ENCODE data around the gene PTGR1. TPM values are rescaled to one million over a fixed set of nuclear protein-coding genes. Genes with fewer than 3 reads are reported as not detected.

Gene PTGR1
- total and polyA plus RNA-seq, 2 of the 8 experiments (the other 6 are each of a cell fraction or from before 2014, with no cell fraction given), result 16.9 to 28.5 TPM

DNA sequence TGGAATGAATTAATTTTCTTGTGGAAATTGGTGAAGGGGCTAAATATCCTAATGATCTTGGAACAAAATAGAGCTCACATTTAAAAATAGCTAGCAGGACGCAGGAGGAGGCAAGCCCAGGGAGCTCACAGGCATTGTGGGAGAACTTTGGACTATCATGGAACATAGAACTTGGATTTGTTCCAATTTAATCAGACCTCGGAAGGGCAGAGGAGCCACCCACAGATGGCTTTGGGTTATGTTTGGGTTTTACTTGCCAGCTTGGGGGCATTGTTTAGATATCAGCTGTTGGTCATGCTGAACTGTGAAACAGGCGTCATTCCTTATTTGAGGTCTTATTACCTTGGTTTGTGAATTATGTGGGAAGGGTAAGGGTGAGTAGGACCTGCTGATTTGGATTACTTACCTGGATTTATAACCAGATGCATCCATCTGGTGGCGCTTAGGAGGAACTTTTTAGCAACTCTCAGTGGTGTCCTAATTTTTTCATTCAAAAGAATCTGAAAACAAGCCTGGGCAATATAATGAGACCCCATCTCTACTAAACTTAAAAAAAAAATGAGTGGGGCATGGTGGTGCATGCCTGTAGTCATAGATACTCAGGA is 14.1 kb upstream of the PTGR1 start:
- H2BK12ac ChIP-seq (ENCODE audit: low read depth, low read length), result no peak overlapping the region
- H4K5ac ChIP-seq (ENCODE audit: insufficient read length, low read depth, low read length), result no peak overlapping the region
- no peaks in the 10 kb centered on the region; a peak in 1 of 7 replicates for H3K27me3 ChIP-seq (replicated peaks in 1 of 4; ENCODE audit: control insufficient read depth in 3 of 4, extremely low read depth in 1 of 4, insufficient read depth in 3 of 4, low read length in 3 of 4)
- no peak overlapping the region for H3K18ac ChIP-seq (ENCODE audit: extremely low read depth, low read length)
- H3K4me3 ChIP-seq (ENCODE audit: extremely low read depth in 1 of 4, insufficient read depth in 2 of 4, low read depth in 3 of 4, low read length in 4 of 4), result no peak overlapping the region
- H3K9ac ChIP-seq (replicated peaks in 1 of 4; ENCODE audit: extremely low read depth in 1 of 4, low read depth in 3 of 4, low read length in 3 of 4), result no peak overlapping the region
- no peak overlapping the region for H3K23ac ChIP-seq (ENCODE audit: insufficient read length)
- no peaks in the 10 kb centered on the region for H3K79me2 ChIP-seq (ENCODE audit: control insufficient read depth in 1 of 2, insufficient read depth in 2 of 2, low read length in 2 of 2)
- no peak overlapping the region for H2BK120ac ChIP-seq (replicated peaks; ENCODE audit: low read depth, low read length)
- H3K27ac ChIP-seq (ENCODE audit: low read depth, low read length), result no peak overlapping the region
- no peak overlapping the region for H4K91ac ChIP-seq (replicated peaks; ENCODE audit: insufficient read length, low read length)
- no peak overlapping the region for H2BK20ac ChIP-seq (ENCODE audit: low read length)
- POLR2A ChIA-PET (ENCODE audit: partially characterized antibody), result interaction anchor here (0.7 to 1.6 kb wide), 4 partner anchors 14 to 363 kb away, joined by 3 to 4 read pairs (median 4); partner anchors contain the start of genes DNAJC25 and PTGR1
- H4K20me1 ChIP-seq (replicated peaks in 1 of 2; ENCODE audit: control insufficient read depth in 1 of 2, insufficient read depth in 2 of 2, low read length in 2 of 2), result no peaks in the 10 kb centered on the region
- no peak overlapping the region for H2AK5ac ChIP-seq (ENCODE audit: low read depth, low read length)
- DNase-seq (ENCODE audit: low read depth in 1 of 2, low spot score in 2 of 2) (no peak), FAIRE-seq (no peak)
- WGBS, 2 experiments (ENCODE audit: extremely low coverage in 1 of 2, insufficient coverage in 1 of 2, insufficient read length in 1 of 2, insufficient replicate concordance in 2 of 2, low coverage in 1 of 2, low lambda C conversion rate in 2 of 2, missing lambda C conversion rate in 1 of 2), result 75% methylated on average over 4 of the region's 4 CpGs; no CpG with 5 or more reads in 1 of the 2 experiments
- H3K4ac ChIP-seq (replicated peaks; ENCODE audit: insufficient read length, low read depth, low read length), result no peak overlapping the region
- CTCF ChIA-PET (ENCODE audit: partially characterized antibody), result interaction anchor here (0.6 to 4.1 kb wide), 6 partner anchors 8 to 53 kb away, joined by 3 to 23 read pairs (median 4); no protein-coding TSS in a partner anchor
- H3K14ac ChIP-seq (ENCODE audit: insufficient read length), result no peak overlapping the region
- no peaks in the 10 kb centered on the region for H3K36me3 ChIP-seq (ENCODE audit: control insufficient read depth in 2 of 4, insufficient read depth in 4 of 4, low read length in 3 of 4)
- no peak overlapping the region for H3K56ac ChIP-seq (replicated peaks; ENCODE audit: insufficient read length, low read depth, low read length)
- no peak overlapping the region for H2BK15ac ChIP-seq (ENCODE audit: low read length)
- no peaks in the 10 kb centered on the region for H3K79me1 ChIP-seq (ENCODE audit: low read depth, low read length)
- H3K4me1 ChIP-seq (replicated peaks in 1 of 4; ENCODE audit: control insufficient read depth in 3 of 4, insufficient read depth in 4 of 4, low read length in 3 of 4), result no peaks in the 10 kb centered on the region
- no peak overlapping the region for H3K4me2 ChIP-seq (ENCODE audit: insufficient read depth in 1 of 2, low read depth in 2 of 2, low read length in 2 of 2)
- no peak overlapping the region for H2BK5ac ChIP-seq (ENCODE audit: low read depth, low read length)
- H2AFZ ChIP-seq (ENCODE audit: low read length), result no peak overlapping the region
- peaks cover 0 to 3% of the 10 kb centered on the region in 2 experiments; a peak in 1 of 4 replicates for H3K9me3 ChIP-seq (ENCODE audit: insufficient read depth in 2 of 2, low read depth in 1 of 2, low read length in 1 of 2)
- H3K23me2 ChIP-seq (ENCODE audit: low read depth, low read length), result no peaks in the 10 kb centered on the region
- no peak overlapping the region for H4K8ac ChIP-seq (ENCODE audit: extremely low read depth, insufficient read depth, low read length)
- TF ChIP-seq YY1 (IDR thresholded peaks at IDR 0.05; ENCODE audit: low read depth, low read length), result no peak

All from H1 (cell line).